Kidney (tissue), 14 donors: ENCODE results near the gene SPNS2. TPM values are rescaled to one million over a fixed set of nuclear protein-coding genes. Genes with fewer than 3 reads are reported as not detected.

Source experiments
- DNase-seq, 5 donors: peaks; one replicate each; pipeline ENCODE4 v3.0.0-alpha.2; 2013 to 2020
- FAIRE-seq: peaks from 2 replicates; lab custom pipeline; 2012; peaks lifted over from hg19 to GRCh38; lab: Jason Lieb, UNC
- H3K27ac ChIP-seq, 2 donors: one replicate each; pipeline ENCODE4 v1.7.0; 2013; ENCODE audit warnings: low read depth in 2 of 2, low read length in 2 of 2, inconsistent platforms in 1 of 2
- H3K27me3 ChIP-seq: one replicate; pipeline ENCODE4 v1.7.1; 2013; ENCODE audit warnings: low read length, inconsistent platforms; ENCODE audit not compliant: control insufficient read depth, insufficient read depth
- H3K36me3 ChIP-seq, 3 donors: one replicate each; pipeline versions ENCODE4 v1.7.0 to v1.7.1; 2013; ENCODE audit warnings: low read length in 3 of 3, control low read depth in 1 of 3, inconsistent platforms in 1 of 3; ENCODE audit not compliant: insufficient read depth in 3 of 3, control insufficient read depth in 2 of 3
- H3K4me1 ChIP-seq, 3 donors: one replicate each; pipeline versions ENCODE4 v1.7.0 to v1.7.1; 2013; ENCODE audit warnings: low read length in 3 of 3, inconsistent platforms in 1 of 3, low read depth in 1 of 3; ENCODE audit not compliant: control insufficient read depth in 2 of 3, insufficient read depth in 2 of 3
- H3K4me3 ChIP-seq, 3 donors: one replicate each; pipeline versions ENCODE4 v1.7.0 to v1.8.1; 2013; ENCODE audit warnings: low read length in 3 of 3, control low read depth in 1 of 3, inconsistent platforms in 1 of 3
- H3K9ac ChIP-seq, 3 donors: one replicate each; pipeline versions ENCODE4 v1.7.0 to v1.7.1; 2013; ENCODE audit warnings: low read length in 3 of 3, control low read depth in 1 of 3, inconsistent platforms in 1 of 3
- H3K9me3 ChIP-seq, 3 donors: one replicate each; pipeline versions ENCODE4 v1.7.0 to v1.7.1; 2013; ENCODE audit warnings: low read length in 3 of 3, control low read depth in 1 of 3, inconsistent platforms in 1 of 3; ENCODE audit not compliant: control insufficient read depth in 2 of 3, insufficient read depth in 1 of 3
- CTCF ChIP-seq: IDR thresholded peaks from 3 replicates; pipeline ENCODE4 v1.5.1; 2012; ENCODE audit warnings: mild to moderate bottlenecking, moderate library complexity, borderline replicate concordance; ENCODE audit not compliant: insufficient read depth; ENCODE audit errors: extremely low read depth
- intact Hi-C: fragments of 100-400 bp; cut with DNase I; formaldehyde crosslinking; loops from one replicate; pipeline ENCODE4 v1.11.1; 2022
- polyA plus RNA-seq: library from polyadenylated mRNA; stranded (reverse); fragments of 350-450 nt; fragmentation: Illumina TruSeq; extraction: RNeasy Lipid Tissue Mini Kit (QIAGEN cat#74804); gene quantifications from one replicate; pipeline ENCODE4 v1.2.3, GENCODE V29; 2014; ENCODE audit warnings: low read depth, low replicate concordance; ENCODE audit not compliant: insufficient read depth
- total RNA-seq: library from RNA; stranded (reverse); fragmentation: NEBNext Ultra II Directional; extraction: Animal tissue kit (Norgen Biotek cat#: 25700); gene quantifications from one replicate; pipeline ENCODE4 v1.2.1, GENCODE V29; 2021
- donor health status: control.
- donor health status: control.
- donor health status: control.
- donor health status: control.
- donor health status: control.
- donor health status: DM: yes; HTN: yes; CAD: no.
- donor health status: Normal renal cell carcinoma (clear cell type).

SPNS2 gene
- total and polyA plus RNA-seq, 2 donors from 2014 or later: 60.5 to 75.1 TPM

GRCh38 chr17:4588391-4588790 is 89.7 kb downstream of the SPNS2 start:
- Histone ChIP-seq H3K27me3 (no peaks in the 10 kb centered on the region), H3K4me1 (peaks cover 2 to 45% (median 26%) of the 10 kb centered on the region in 3 donors), H3K9me3 (no peaks in the 10 kb centered on the region), H3K36me3 (no peaks in the 10 kb centered on the region), H3K4me3 (peak overlapping the region in 1 of 3 donors; percentile 59), H3K27ac (peak overlapping the region; percentile 5 to 95), H3K9ac (peak overlapping the region in 1 of 3 donors; percentile 73)
- DNase-seq (peak in 1 of 5 donors; percentile 62), FAIRE-seq (no peak)
- intact Hi-C loops: no loop called here
- TF ChIP-seq CTCF: no peak

Other genes with a start within 250 kb of the SPNS2 start
- 61.7 TPM for gene ANKFY1, start 234.9 kb upstream of the SPNS2 start, total RNA-seq
- gene ANKFY1, start 234.9 kb upstream of the SPNS2 start, polyA plus RNA-seq: 10.9 TPM
- 50.9 TPM for gene UBE2G1, start 132.2 kb upstream of the SPNS2 start, total RNA-seq
- 26.7 TPM for gene UBE2G1, start 132.2 kb upstream of the SPNS2 start, polyA plus RNA-seq
- 1.4 TPM for gene SPNS3, start 64.9 kb upstream of the SPNS2 start, total RNA-seq
- 3.7 TPM for gene SPNS3, start 64.9 kb upstream of the SPNS2 start, polyA plus RNA-seq
- 51.6 TPM for gene MYBBP1A, start 56.5 kb downstream of the SPNS2 start, total RNA-seq
- 11.9 TPM for gene MYBBP1A, start 56.5 kb downstream of the SPNS2 start, polyA plus RNA-seq
- gene GGT6, start 61.7 kb downstream of the SPNS2 start, total RNA-seq: 16.8 TPM
- 51.4 TPM for gene GGT6, start 61.7 kb downstream of the SPNS2 start, polyA plus RNA-seq
- gene SMTNL2, start 85.6 kb downstream of the SPNS2 start, total RNA-seq: 25.6 TPM
- 58.1 TPM for gene SMTNL2, start 85.6 kb downstream of the SPNS2 start, polyA plus RNA-seq
- not detected for gene ALOX15, start 142.8 kb downstream of the SPNS2 start, total RNA-seq
- not detected for gene ALOX15, start 142.8 kb downstream of the SPNS2 start, polyA plus RNA-seq
- 49.0 TPM for gene PELP1, start 205.3 kb downstream of the SPNS2 start, total RNA-seq
- gene PELP1, start 205.3 kb downstream of the SPNS2 start, polyA plus RNA-seq: 20.9 TPM
- 63.1 TPM for gene ARRB2, start 211.8 kb downstream of the SPNS2 start, total RNA-seq
- 32.8 TPM for gene ARRB2, start 211.8 kb downstream of the SPNS2 start, polyA plus RNA-seq
- gene MED11, start 232.5 kb downstream of the SPNS2 start, total RNA-seq: 19.0 TPM
- gene MED11, start 232.5 kb downstream of the SPNS2 start, polyA plus RNA-seq: 58.4 TPM
- gene ZMYND15, start 241.0 kb downstream of the SPNS2 start, total RNA-seq: 5.1 TPM
- 1.3 TPM for gene ZMYND15, start 241.0 kb downstream of the SPNS2 start, polyA plus RNA-seq
- gene CXCL16, start 241.0 kb downstream of the SPNS2 start, total RNA-seq: 83.0 TPM
- 22.5 TPM for gene CXCL16, start 241.0 kb downstream of the SPNS2 start, polyA plus RNA-seq